Osteocyte (in vitro differentiated cells): Measurements from ENCODE around the gene SRD5A1. TPM values are rescaled to one million over a fixed set of nuclear protein-coding genes. Genes with fewer than 3 reads are reported as not detected.

Experiments
- DNase-seq: peaks from one replicate; pipeline ENCODE4 v3.0.0; 2021; ENCODE audit warnings: mixed read lengths; ENCODE audit not compliant: unreplicated experiment; ENCODE audit errors: extremely low spot score
- H3K27ac Mint-ChIP-seq: one replicate; pipeline ENCODE4 v1.8.0; 2021; ENCODE audit warnings: mild to moderate bottlenecking, mixed read lengths; ENCODE audit not compliant: unreplicated experiment
- H3K27me3 Mint-ChIP-seq: one replicate; pipeline ENCODE4 v1.8.0; 2021; ENCODE audit warnings: mixed read lengths; ENCODE audit not compliant: unreplicated experiment
- H3K36me3 Mint-ChIP-seq: one replicate; pipeline ENCODE4 v1.8.0; 2021; ENCODE audit warnings: mixed read lengths; ENCODE audit not compliant: unreplicated experiment
- H3K4me1 Mint-ChIP-seq: one replicate; pipeline ENCODE4 v1.8.0; 2021; ENCODE audit warnings: mixed read lengths; ENCODE audit not compliant: unreplicated experiment
- H3K4me3 Mint-ChIP-seq: one replicate; pipeline ENCODE4 v1.8.0; 2021; ENCODE audit warnings: mild to moderate bottlenecking, moderate library complexity, mixed read lengths; ENCODE audit not compliant: unreplicated experiment
- H3K9me3 Mint-ChIP-seq: one replicate; pipeline ENCODE4 v1.8.0; 2021; ENCODE audit warnings: mixed read lengths; ENCODE audit not compliant: unreplicated experiment
- CTCF ChIP-seq: fragments of 200-600 bp; sonication (generic); IDR thresholded peaks from 2 replicates; pipeline ENCODE4 v1.5.0; 2021; ENCODE audit warnings: antibody characterized with exemption, mild to moderate bottlenecking, moderate library complexity
- total RNA-seq: library from RNA; stranded (reverse); gene quantifications from 2 replicates; pipeline ENCODE4 v1.2.1, GENCODE V29; 2021

The SRD5A1 gene
- total RNA-seq, 1 donor from 2014 or later: 25.0 TPM

- no peak for TF ChIP-seq CTCF
- Mint-ChIP-seq H3K27me3 (no peaks in the 10 kb centered on the region), H3K27ac (no peak overlapping the region), H3K36me3 (peaks cover 18% of the 10 kb centered on the region), H3K4me1 (no peaks in the 10 kb centered on the region), H3K9me3 (peaks cover 6% of the 10 kb centered on the region), H3K4me3 (no peak overlapping the region)
- no peak for DNase-seq
Observed at GRCh38 chr5:6673031-6673430, 39.8 kb downstream of the SRD5A1 start.

GRCh38 chr5:6673963-6674362 is 40.7 kb downstream of the SRD5A1 start:
- Mint-ChIP-seq H3K4me1 (no peaks in the 10 kb centered on the region), H3K27me3 (no peaks in the 10 kb centered on the region), H3K9me3 (peaks cover 6% of the 10 kb centered on the region), H3K27ac (no peak overlapping the region), H3K36me3 (peaks cover 17% of the 10 kb centered on the region), H3K4me3 (no peak overlapping the region)
- DNase-seq: no peak
- no peak for TF ChIP-seq CTCF

GRCh38 chr5:6674421-6674820 is 41.2 kb downstream of the SRD5A1 start:
- Mint-ChIP-seq H3K36me3 (peaks cover 12% of the 10 kb centered on the region), H3K9me3 (peaks cover 6% of the 10 kb centered on the region), H3K4me3 (no peak overlapping the region), H3K4me1 (no peaks in the 10 kb centered on the region), H3K27ac (no peak overlapping the region), H3K27me3 (no peaks in the 10 kb centered on the region)
- no peak for TF ChIP-seq CTCF
- DNase-seq: no peak

GRCh38 chr5:6674886-6675285 is 41.6 kb downstream of the SRD5A1 start:
- no peak overlapping the region for H3K27ac Mint-ChIP-seq
- no peak for TF ChIP-seq CTCF
- DNase-seq: no peak
- H3K4me1 Mint-ChIP-seq: no peaks in the 10 kb centered on the region
- H3K36me3 Mint-ChIP-seq: peaks cover 8% of the 10 kb centered on the region
- no peaks in the 10 kb centered on the region for H3K27me3 Mint-ChIP-seq
- H3K9me3 Mint-ChIP-seq: peaks cover 6% of the 10 kb centered on the region
- no peak overlapping the region for H3K4me3 Mint-ChIP-seq

- peaks cover 5% of the 10 kb centered on the region for H3K9me3 Mint-ChIP-seq
- no peak overlapping the region for H3K27ac Mint-ChIP-seq
- H3K4me1 Mint-ChIP-seq: no peaks in the 10 kb centered on the region
- H3K4me3 Mint-ChIP-seq: no peak overlapping the region
- H3K27me3 Mint-ChIP-seq: no peaks in the 10 kb centered on the region
- DNase-seq: no peak
- no peak for TF ChIP-seq CTCF
- H3K36me3 Mint-ChIP-seq: no peaks in the 10 kb centered on the region
Observed at GRCh38 chr5:6675784-6676491, 42.7 kb downstream of the SRD5A1 start.
